GM21723 (cell line): ENCODE measurements around the gene DDX31.

Experiments
- ATAC-seq: cut with Tn5 transposase; IDR thresholded peaks from one replicate; pipeline ENCODE4 v1.9.1; 2021; ENCODE audit warnings: mild to moderate bottlenecking, moderate library complexity; ENCODE audit not compliant: unreplicated experiment

The DDX31 gene

GRCh38 chr9:132674485-132674884 is 4.7 kb upstream of the DDX31 start:
- no peak for ATAC-seq

GRCh38 chr9:132673355-132673754 is 3.6 kb upstream of the DDX31 start:
- ATAC-seq = no peak

GRCh38 chr9:132672413-132672690 is 2.6 kb upstream of the DDX31 start:
- ATAC-seq = no peak

- no peak for ATAC-seq
Measured at GRCh38 chr9:132671620-132672412, 2.0 kb upstream of the DDX31 start.

- peak; percentile 30 for ATAC-seq
Measured at GRCh38 chr9:132670457-132671391, 941 bp upstream of the DDX31 start, which contains the start of gene GTF3C4. Gene GTF3C4 (plus strand): TSS chr9:132670464. CDS start chr9:132670599, 135 bp downstream.

- ATAC-seq = no peak
Measured at GRCh38 chr9:132669319-132669697, 475 bp downstream of the DDX31 start.

- no peak for ATAC-seq
Measured at GRCh38 chr9:132663851-132664250, 5.9 kb downstream of the DDX31 start.

GRCh38 chr9:132663117-132663516 is 6.7 kb downstream of the DDX31 start:
- ATAC-seq = no peak

- ATAC-seq = no peak
Measured at GRCh38 chr9:132662152-132662945, 7.4 kb downstream of the DDX31 start.

- no peak for ATAC-seq
Measured at GRCh38 chr9:132656299-132656698, 13.5 kb downstream of the DDX31 start.

GRCh38 chr9:132651259-132651658 is 18.5 kb downstream of the DDX31 start:
- ATAC-seq = no peak

GRCh38 chr9:132648685-132649084 is 21.1 kb downstream of the DDX31 start:
- no peak for ATAC-seq

GRCh38 chr9:132648283-132648682 is 21.5 kb downstream of the DDX31 start:
- ATAC-seq = no peak

GRCh38 chr9:132647806-132648205 is 22.0 kb downstream of the DDX31 start:
- no peak for ATAC-seq

- no peak for ATAC-seq
Measured at GRCh38 chr9:132647355-132647754, 22.4 kb downstream of the DDX31 start.

GRCh38 chr9:132646726-132647125 is 23.1 kb downstream of the DDX31 start:
- ATAC-seq = no peak

GRCh38 chr9:132645711-132646110 is 24.1 kb downstream of the DDX31 start:
- no peak for ATAC-seq

- ATAC-seq = no peak
Measured at GRCh38 chr9:132645306-132645705, 24.5 kb downstream of the DDX31 start.

- no peak for ATAC-seq
Measured at GRCh38 chr9:132644251-132644650, 25.5 kb downstream of the DDX31 start.

GRCh38 chr9:132641216-132641615 is 28.6 kb downstream of the DDX31 start:
- no peak for ATAC-seq

GRCh38 chr9:132639322-132639721 is 30.5 kb downstream of the DDX31 start:
- ATAC-seq = no peak
